ENCODE results near the gene EIF3D. TPM values are rescaled to one million over a fixed set of nuclear protein-coding genes. Genes with fewer than 3 reads are reported as not detected.

EIF3D gene
- total RNA-seq, 2 experiments from 2014 or later: 389 to 392 TPM

GRCh38 chr22:36565686-36566085, 36.7 kb upstream of the EIF3D start:
- Mint-ChIP-seq H3K27ac (no peak overlapping the region), H3K4me1 (ENCODE audit: low read depth) (no peaks in the 10 kb centered on the region), H3K4me3 (no peak overlapping the region), H3K36me3 (ENCODE audit: low read depth) (no peaks in the 10 kb centered on the region), H3K9me3 (no peaks in the 10 kb centered on the region), H3K27me3 (peaks cover 24% of the 10 kb centered on the region)
- POLR2A ChIA-PET: no interaction called here
- ATAC-seq (no peak), DNase-seq (no peak)
- TF ChIP-seq, protein P1, sequence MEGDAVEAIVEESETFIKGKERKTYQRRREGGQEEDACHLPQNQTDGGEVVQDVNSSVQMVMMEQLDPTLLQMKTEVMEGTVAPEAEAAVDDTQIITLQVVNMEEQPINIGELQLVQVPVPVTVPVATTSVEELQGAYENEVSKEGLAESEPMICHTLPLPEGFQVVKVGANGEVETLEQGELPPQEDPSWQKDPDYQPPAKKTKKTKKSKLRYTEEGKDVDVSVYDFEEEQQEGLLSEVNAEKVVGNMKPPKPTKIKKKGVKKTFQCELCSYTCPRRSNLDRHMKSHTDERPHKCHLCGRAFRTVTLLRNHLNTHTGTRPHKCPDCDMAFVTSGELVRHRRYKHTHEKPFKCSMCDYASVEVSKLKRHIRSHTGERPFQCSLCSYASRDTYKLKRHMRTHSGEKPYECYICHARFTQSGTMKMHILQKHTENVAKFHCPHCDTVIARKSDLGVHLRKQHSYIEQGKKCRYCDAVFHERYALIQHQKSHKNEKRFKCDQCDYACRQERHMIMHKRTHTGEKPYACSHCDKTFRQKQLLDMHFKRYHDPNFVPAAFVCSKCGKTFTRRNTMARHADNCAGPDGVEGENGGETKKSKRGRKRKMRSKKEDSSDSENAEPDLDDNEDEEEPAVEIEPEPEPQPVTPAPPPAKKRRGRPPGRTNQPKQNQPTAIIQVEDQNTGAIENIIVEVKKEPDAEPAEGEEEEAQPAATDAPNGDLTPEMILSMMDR (IDR thresholded peaks at IDR 0.05): no peak
- intact Hi-C loops (cut with micrococcal nuclease): no loop called here
- CTCF ChIA-PET: no interaction called here

GRCh38 chr22:36565159-36565507, 36.2 kb upstream of the EIF3D start:
- no peak overlapping the region for H3K27ac Mint-ChIP-seq
- H3K27me3 Mint-ChIP-seq: peaks cover 24% of the 10 kb centered on the region
- H3K4me3 Mint-ChIP-seq: no peak overlapping the region
- DNase-seq (no peak), ATAC-seq (no peak)
- intact Hi-C loops (cut with micrococcal nuclease): no loop called here
- H3K36me3 Mint-ChIP-seq (ENCODE audit: low read depth): no peaks in the 10 kb centered on the region
- TF ChIP-seq, protein P1 (IDR thresholded peaks at IDR 0.05): no peak
- no peaks in the 10 kb centered on the region for H3K9me3 Mint-ChIP-seq
- H3K4me1 Mint-ChIP-seq (ENCODE audit: low read depth): no peaks in the 10 kb centered on the region
- CTCF ChIA-PET: no interaction called here
- POLR2A ChIA-PET: no interaction called here

GRCh38 chr22:36564422-36565158, 35.6 kb upstream of the EIF3D start:
- DNase-seq (no peak), ATAC-seq (no peak)
- Mint-ChIP-seq H3K4me3 (no peak overlapping the region), H3K36me3 (ENCODE audit: low read depth) (no peaks in the 10 kb centered on the region), H3K27me3 (peaks cover 24% of the 10 kb centered on the region), H3K27ac (no peak overlapping the region), H3K9me3 (no peaks in the 10 kb centered on the region), H3K4me1 (ENCODE audit: low read depth) (no peaks in the 10 kb centered on the region)
- intact Hi-C loops (cut with micrococcal nuclease): no loop called here
- TF ChIP-seq, protein P1 (IDR thresholded peaks at IDR 0.05): no peak
- ChIA-PET CTCF (no interaction called here), POLR2A (no interaction called here)

GRCh38 chr22:36563898-36564297, 34.9 kb upstream of the EIF3D start:
- H3K27ac Mint-ChIP-seq: no peak overlapping the region
- no peaks in the 10 kb centered on the region for H3K4me1 Mint-ChIP-seq (ENCODE audit: low read depth)
- peaks cover 27% of the 10 kb centered on the region for H3K27me3 Mint-ChIP-seq
- TF ChIP-seq, protein P1 (IDR thresholded peaks at IDR 0.05): no peak
- CTCF ChIA-PET: no interaction called here
- no peaks in the 10 kb centered on the region for H3K9me3 Mint-ChIP-seq
- ATAC-seq (no peak), DNase-seq (no peak)
- POLR2A ChIA-PET: no interaction called here
- no peak overlapping the region for H3K4me3 Mint-ChIP-seq
- intact Hi-C loops (cut with micrococcal nuclease): no loop called here
- no peaks in the 10 kb centered on the region for H3K36me3 Mint-ChIP-seq (ENCODE audit: low read depth)

GRCh38 chr22:36563444-36563843, 34.5 kb upstream of the EIF3D start:
- ChIA-PET CTCF (no interaction called here), POLR2A (no interaction called here)
- TF ChIP-seq, protein P1 (IDR thresholded peaks at IDR 0.05): no peak
- ATAC-seq: no peak
- Mint-ChIP-seq H3K4me3 (no peak overlapping the region), H3K4me1 (ENCODE audit: low read depth) (no peaks in the 10 kb centered on the region), H3K36me3 (ENCODE audit: low read depth) (no peaks in the 10 kb centered on the region), H3K9me3 (no peaks in the 10 kb centered on the region), H3K27me3 (peaks cover 27% of the 10 kb centered on the region), H3K27ac (no peak overlapping the region)
- DNase-seq: no peak
- intact Hi-C loops (cut with micrococcal nuclease): no loop called here

Data from activated CD8-positive, alpha-beta T cell treated with anti-CD3 and anti-CD28 coated beads for 36 hours (primary cell).